GM10248 (cell line): ENCODE data around the gene BARHL2.

ENCODE experiments used
- CTCF ChIA-PET: fragments of 300-600 bp; sonication (Branson Sonifier 250); formaldehyde crosslinking; extraction: SDS; loops from one replicate; lab custom pipeline; 2021; ENCODE audit warnings: antibody characterized with exemption; lab: Yijun Ruan, JAX
- POLR2A ChIA-PET: fragments of 350-650 bp; sonication (Branson Sonifier 250); formaldehyde crosslinking; extraction: SDS; loops from one replicate; lab custom pipeline; 2020; ENCODE audit warnings: antibody characterized with exemption; lab: Yijun Ruan, JAX
- DNase-seq: peaks from one replicate; pipeline ENCODE4 v3.0.0; 2012; ENCODE audit errors: extremely low spot score
- CTCF ChIP-seq: IDR thresholded peaks from 2 replicates; pipeline ENCODE4 v1.5.1; 2012; ENCODE audit warnings: mild to moderate bottlenecking, low read depth; ENCODE audit errors: extremely low read depth, missing control alignments, control extremely low read depth

BARHL2 gene

GRCh38 chr1:90721210-90722194, 4.4 kb upstream of the BARHL2 start:
- ChIA-PET CTCF (interaction anchor here (0.6 to 5.1 kb wide), 33 partner anchors 7 to 1264 kb away, joined by 3 to 56 read pairs (median 4); no protein-coding TSS in a partner anchor), POLR2A (no interaction called here)
- peak; percentile 67 for DNase-seq
- peak; percentile 80 for TF ChIP-seq CTCF

GRCh38 chr1:90720145-90720636, 3.1 kb upstream of the BARHL2 start:
- no peak for DNase-seq
- no peak for TF ChIP-seq CTCF
- CTCF ChIA-PET = interaction anchor here (4.9 to 5.1 kb wide), 2 partner anchors 10 to 445 kb away, joined by 27 to 56 read pairs; no protein-coding TSS in a partner anchor
- POLR2A ChIA-PET = no interaction called here

GRCh38 chr1:90719330-90720144, 2.4 kb upstream of the BARHL2 start:
- CTCF ChIA-PET = interaction anchor here (1.0 to 5.1 kb wide), 3 partner anchors 10 to 446 kb away, joined by 3 to 27 read pairs (median 3); no protein-coding TSS in a partner anchor
- DNase-seq = no peak
- POLR2A ChIA-PET = no interaction called here
- no peak for TF ChIP-seq CTCF

GRCh38 chr1:90718411-90719329, 1.6 kb upstream of the BARHL2 start:
- TF ChIP-seq CTCF = no peak
- ChIA-PET POLR2A (no interaction called here), CTCF (interaction anchor here (1.0 to 5.1 kb wide), 3 partner anchors 11 to 447 kb away, joined by 3 to 27 read pairs (median 3); no protein-coding TSS in a partner anchor)
- DNase-seq = no peak

GRCh38 chr1:90717665-90718410, 736 bp upstream of the BARHL2 start:
- no peak for DNase-seq
- ChIA-PET CTCF (interaction anchor here (1.3 to 5.1 kb wide), 2 partner anchors 12 to 23 kb away, joined by 3 to 27 read pairs; no protein-coding TSS in a partner anchor), POLR2A (no interaction called here)
- TF ChIP-seq CTCF = no peak
